Kidney (tissue), 14 donors: Measurements from ENCODE around the gene PPCS. TPM values are rescaled to one million over a fixed set of nuclear protein-coding genes. Genes with fewer than 3 reads are reported as not detected.
A peak's percentile ranks its signal among the peaks of the same experiment; 100 is the strongest.

Source experiments
- DNase-seq, 5 donors: peaks; one replicate each; pipeline ENCODE4 v3.0.0-alpha.2; 2013 to 2020
- FAIRE-seq: peaks from 2 replicates; lab custom pipeline; 2012; peaks lifted over from hg19 to GRCh38; lab: Jason Lieb, UNC
- H3K27ac ChIP-seq, 2 donors: one replicate each; pipeline ENCODE4 v1.7.0; 2013; ENCODE audit warnings: low read depth in 2 of 2, low read length in 2 of 2, inconsistent platforms in 1 of 2
- H3K27me3 ChIP-seq: one replicate; pipeline ENCODE4 v1.7.1; 2013; ENCODE audit warnings: low read length, inconsistent platforms; ENCODE audit not compliant: control insufficient read depth, insufficient read depth
- H3K36me3 ChIP-seq, 3 donors: one replicate each; pipeline versions ENCODE4 v1.7.0 to v1.7.1; 2013; ENCODE audit warnings: low read length in 3 of 3, control low read depth in 1 of 3, inconsistent platforms in 1 of 3; ENCODE audit not compliant: insufficient read depth in 3 of 3, control insufficient read depth in 2 of 3
- H3K4me1 ChIP-seq, 3 donors: one replicate each; pipeline versions ENCODE4 v1.7.0 to v1.7.1; 2013; ENCODE audit warnings: low read length in 3 of 3, inconsistent platforms in 1 of 3, low read depth in 1 of 3; ENCODE audit not compliant: control insufficient read depth in 2 of 3, insufficient read depth in 2 of 3
- H3K4me3 ChIP-seq, 3 donors: one replicate each; pipeline versions ENCODE4 v1.7.0 to v1.8.1; 2013; ENCODE audit warnings: low read length in 3 of 3, control low read depth in 1 of 3, inconsistent platforms in 1 of 3
- H3K9ac ChIP-seq, 3 donors: one replicate each; pipeline versions ENCODE4 v1.7.0 to v1.7.1; 2013; ENCODE audit warnings: low read length in 3 of 3, control low read depth in 1 of 3, inconsistent platforms in 1 of 3
- H3K9me3 ChIP-seq, 3 donors: one replicate each; pipeline versions ENCODE4 v1.7.0 to v1.7.1; 2013; ENCODE audit warnings: low read length in 3 of 3, control low read depth in 1 of 3, inconsistent platforms in 1 of 3; ENCODE audit not compliant: control insufficient read depth in 2 of 3, insufficient read depth in 1 of 3
- intact Hi-C: fragments of 100-400 bp; cut with DNase I; formaldehyde crosslinking; loops from one replicate; pipeline ENCODE4 v1.11.1; 2022
- polyA plus RNA-seq: library from polyadenylated mRNA; stranded (reverse); fragments of 350-450 nt; fragmentation: Illumina TruSeq; extraction: RNeasy Lipid Tissue Mini Kit (QIAGEN cat#74804); gene quantifications from one replicate; pipeline ENCODE4 v1.2.3, GENCODE V29; 2014; ENCODE audit warnings: low read depth, low replicate concordance; ENCODE audit not compliant: insufficient read depth
- total RNA-seq: library from RNA; stranded (reverse); fragmentation: NEBNext Ultra II Directional; extraction: Animal tissue kit (Norgen Biotek cat#: 25700); gene quantifications from one replicate; pipeline ENCODE4 v1.2.1, GENCODE V29; 2021
- TF ChIP-seq, protein P1 (sequence below): IDR thresholded peaks from 3 replicates; pipeline ENCODE4 v1.5.1; 2012; ENCODE audit warnings: mild to moderate bottlenecking, moderate library complexity, borderline replicate concordance; ENCODE audit not compliant: insufficient read depth; ENCODE audit errors: extremely low read depth
- donor health status: control.
- donor health status: control.
- donor health status: control.
- donor health status: control.
- donor health status: control.
- donor health status: DM: yes; HTN: yes; CAD: no.
- donor health status: Normal renal cell carcinoma (clear cell type).

PPCS gene
- total and polyA plus RNA-seq, 2 donors from 2014 or later, result 79.3 to 145 TPM

DNA sequence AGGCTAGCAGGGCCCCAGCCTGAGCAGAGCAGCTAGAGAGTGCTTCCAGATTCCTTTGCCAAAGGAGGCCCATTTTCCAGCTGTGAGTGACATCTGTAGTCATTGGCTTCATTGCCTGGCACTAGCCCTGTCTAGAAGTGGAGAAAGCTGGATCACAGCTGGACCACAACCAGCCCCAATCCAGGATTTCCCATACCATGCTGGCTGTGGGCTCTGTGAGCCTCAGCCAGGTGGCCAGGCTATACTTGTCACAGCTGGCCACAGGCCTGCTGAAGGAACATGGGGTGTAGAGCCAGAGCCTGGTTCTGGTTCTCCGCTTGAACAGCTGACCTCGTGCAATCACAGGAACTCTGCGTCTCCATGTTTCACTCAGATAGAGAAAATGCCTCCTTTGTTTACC is 39.2 kb upstream of the PPCS start:
- no peak overlapping the region for H3K9ac ChIP-seq
- intact Hi-C loops, result no loop called here
- no peaks in the 10 kb centered on the region for H3K9me3 ChIP-seq
- H3K36me3 ChIP-seq, result no peaks in the 10 kb centered on the region
- no peak overlapping the region for H3K27ac ChIP-seq
- H3K4me3 ChIP-seq, result no peak overlapping the region
- DNase-seq (no peak), FAIRE-seq (no peak)
- TF ChIP-seq, protein P1, sequence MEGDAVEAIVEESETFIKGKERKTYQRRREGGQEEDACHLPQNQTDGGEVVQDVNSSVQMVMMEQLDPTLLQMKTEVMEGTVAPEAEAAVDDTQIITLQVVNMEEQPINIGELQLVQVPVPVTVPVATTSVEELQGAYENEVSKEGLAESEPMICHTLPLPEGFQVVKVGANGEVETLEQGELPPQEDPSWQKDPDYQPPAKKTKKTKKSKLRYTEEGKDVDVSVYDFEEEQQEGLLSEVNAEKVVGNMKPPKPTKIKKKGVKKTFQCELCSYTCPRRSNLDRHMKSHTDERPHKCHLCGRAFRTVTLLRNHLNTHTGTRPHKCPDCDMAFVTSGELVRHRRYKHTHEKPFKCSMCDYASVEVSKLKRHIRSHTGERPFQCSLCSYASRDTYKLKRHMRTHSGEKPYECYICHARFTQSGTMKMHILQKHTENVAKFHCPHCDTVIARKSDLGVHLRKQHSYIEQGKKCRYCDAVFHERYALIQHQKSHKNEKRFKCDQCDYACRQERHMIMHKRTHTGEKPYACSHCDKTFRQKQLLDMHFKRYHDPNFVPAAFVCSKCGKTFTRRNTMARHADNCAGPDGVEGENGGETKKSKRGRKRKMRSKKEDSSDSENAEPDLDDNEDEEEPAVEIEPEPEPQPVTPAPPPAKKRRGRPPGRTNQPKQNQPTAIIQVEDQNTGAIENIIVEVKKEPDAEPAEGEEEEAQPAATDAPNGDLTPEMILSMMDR, result no peak
- H3K27me3 ChIP-seq, result no peaks in the 10 kb centered on the region
- no peaks in the 10 kb centered on the region for H3K4me1 ChIP-seq

DNA sequence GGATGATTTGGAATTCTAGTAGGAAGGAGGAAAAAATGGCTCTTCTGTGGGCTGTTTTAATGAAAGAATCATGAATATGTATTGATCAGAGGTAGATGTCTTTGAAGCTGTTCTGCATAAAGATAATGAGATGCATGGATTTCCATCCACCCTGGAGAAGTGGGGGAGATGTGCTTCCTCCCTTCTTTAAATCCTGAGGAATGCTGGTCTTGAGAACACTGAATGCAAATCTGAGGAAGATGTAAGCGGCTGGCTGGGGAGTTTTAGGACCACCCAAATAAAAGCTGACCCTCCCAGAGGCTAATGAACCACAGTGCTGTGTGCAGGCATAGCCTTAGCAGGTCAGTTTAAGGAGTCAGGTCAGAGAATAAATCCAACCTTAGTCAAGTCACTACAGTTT is 37.8 kb upstream of the PPCS start:
- intact Hi-C loops, result no loop called here
- TF ChIP-seq, protein P1, result no peak
- FAIRE-seq (no peak), DNase-seq (no peak)
- Histone ChIP-seq H3K27ac (no peak overlapping the region), H3K27me3 (no peaks in the 10 kb centered on the region), H3K9me3 (no peaks in the 10 kb centered on the region), H3K9ac (no peak overlapping the region), H3K36me3 (no peaks in the 10 kb centered on the region), H3K4me1 (no peaks in the 10 kb centered on the region), H3K4me3 (no peak overlapping the region)

DNA sequence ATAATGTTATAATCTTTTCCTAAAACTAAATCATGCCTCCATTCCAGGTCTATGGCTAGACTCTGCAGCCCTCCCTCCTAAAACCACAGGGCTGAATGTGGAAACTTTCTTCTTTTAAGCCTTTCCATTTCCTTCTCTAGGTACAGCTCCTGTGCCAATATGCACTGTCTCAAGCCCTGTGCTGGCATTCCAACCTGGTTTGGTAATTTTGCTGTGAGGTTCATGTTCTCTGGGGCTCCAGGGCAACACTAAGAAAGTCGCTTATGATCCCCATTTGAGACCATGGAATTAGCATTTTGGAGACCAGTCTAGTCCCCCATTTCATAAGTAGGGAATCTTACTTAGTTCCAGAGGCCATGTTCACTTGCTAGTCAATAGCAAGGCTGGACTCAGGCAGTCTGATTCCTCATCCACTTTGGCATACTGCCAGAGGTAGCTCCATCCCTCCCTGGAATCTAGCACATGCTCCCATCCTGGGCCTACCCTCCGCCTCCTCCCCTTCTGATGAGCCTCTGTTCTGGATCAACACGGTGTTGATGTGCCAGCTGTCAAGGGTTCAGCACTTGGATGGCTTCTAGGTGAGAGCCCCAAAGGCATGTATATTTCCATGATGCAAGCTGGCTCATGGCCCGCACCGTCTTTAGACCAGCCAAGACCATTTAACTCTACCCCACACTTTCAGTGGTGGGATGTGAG is 37.1 kb upstream of the PPCS start:
- Histone ChIP-seq H3K9ac (no peak overlapping the region), H3K4me1 (no peaks in the 10 kb centered on the region)
- TF ChIP-seq, protein P1, result no peak

More for the DNA sequence above, 37.1 kb upstream of the PPCS start:
- no peak overlapping the region for H3K4me3 ChIP-seq
- DNase-seq (peak in 1 of 5 donors; percentile 39), FAIRE-seq (no peak)
- H3K36me3 ChIP-seq, result no peaks in the 10 kb centered on the region
- intact Hi-C loops, result no loop called here
- no peaks in the 10 kb centered on the region for H3K27me3 ChIP-seq
- no peak overlapping the region for H3K27ac ChIP-seq
- no peaks in the 10 kb centered on the region for H3K9me3 ChIP-seq
